ENCODE data around the gene RSPH6A. TPM values are rescaled to one million over a fixed set of nuclear protein-coding genes. Genes with fewer than 3 reads are reported as not detected.

Gene RSPH6A
- total RNA-seq, 1 experiment from 2014 or later: 0.55 TPM

- Histone ChIP-seq H3K18ac (ENCODE audit: insufficient read length, low read depth, low read length) (peak overlapping the region; percentile 84), H2AK5ac (ENCODE audit: insufficient read length, low read length) (no peak overlapping the region), H4K8ac (replicated peaks; ENCODE audit: insufficient read length, low read depth, low read length) (no peak overlapping the region), H3K9ac (ENCODE audit: extremely low read depth, insufficient read length, low read length) (peak overlapping the region; percentile 49), H4K91ac (ENCODE audit: insufficient read length, low read depth, low read length) (no peak overlapping the region), H4K5ac (ENCODE audit: insufficient read length, low read depth, low read length) (no peak overlapping the region), H2AFZ (ENCODE audit: low read length) (no peak overlapping the region), H3K4me2 (ENCODE audit: insufficient read depth, insufficient read length, low read length) (peak overlapping the region; percentile 12), H3K23me2 (ENCODE audit: insufficient read length, low read depth, low read length, poor library complexity, severe bottlenecking) (peaks cover 13% of the 10 kb centered on the region), H3T11ph (ENCODE audit: low read length) (no peak overlapping the region), H3K79me1 (ENCODE audit: insufficient read depth, low read depth, low read length, poor library complexity, severe bottlenecking) (no peaks in the 10 kb centered on the region), H2BK20ac (ENCODE audit: low read depth, low read length, poor library complexity, severe bottlenecking) (no peak overlapping the region), H2BK5ac (ENCODE audit: insufficient read length, low read length) (no peak overlapping the region), H3K56ac (ENCODE audit: insufficient read length, low read depth, low read length) (no peak overlapping the region), H3K4me1 (ENCODE audit: insufficient read depth, low read length) (0 out of 2 replicates have a peak, but pooled peaks cover 1% of the 10 kb centered on the region), H3K9me3 (ENCODE audit: control insufficient read depth, low read depth, low read length) (no peaks in the 10 kb centered on the region), H3K27me3 (ENCODE audit: insufficient read depth, low read length) (no peaks in the 10 kb centered on the region), H3K14ac (ENCODE audit: insufficient read depth, low read length) (peak overlapping the region; percentile 92), H4K20me1 (ENCODE audit: control insufficient read depth, insufficient read depth, insufficient read length) (no peaks in the 10 kb centered on the region), H3K79me2 (ENCODE audit: insufficient read depth, low read length) (no peaks in the 10 kb centered on the region), H3K27ac (ENCODE audit: insufficient read length, low read depth, low read length) (peak overlapping the region; percentile 43), H2BK12ac (ENCODE audit: insufficient read length, low read depth, low read length) (no peak overlapping the region), H2BK15ac (ENCODE audit: low read depth, low read length) (no peak overlapping the region), H2BK120ac (ENCODE audit: low read depth, low read length, poor library complexity, severe bottlenecking) (peak overlapping the region; percentile 56), H3K23ac (ENCODE audit: insufficient read length, low read depth, low read length) (no peak overlapping the region), H3K4ac (ENCODE audit: low read depth, low read length) (no peak overlapping the region; the same call in 1 of the 2 replicates)
- H3K27me3 Mint-ChIP-seq (ENCODE audit: low read depth): peaks cover 4% of the 10 kb centered on the region
- no peak for TF ChIP-seq CTCF (conservative IDR thresholded peaks at IDR 0.05)
- peak; percentile 94 for DNase-seq
- H3K36me3 Mint-ChIP-seq (ENCODE audit: insufficient read depth in 1 of 3, low read depth in 3 of 3): peaks cover 4 to 23% (median 21%) of the 10 kb centered on the region in 3 experiments; a peak in 6 of 7 replicates
- peak overlapping the region; percentile 95 to 97 (median 95) for H3K27ac Mint-ChIP-seq
- H3K4me3 Mint-ChIP-seq: peak overlapping the region; percentile 85 to 95
- peaks cover 24 to 35% of the 10 kb centered on the region in 2 experiments for H3K4me1 Mint-ChIP-seq
- H3K9me3 Mint-ChIP-seq: no peaks in the 10 kb centered on the region
- WGBS (ENCODE audit: extremely low coverage, insufficient read length, low lambda C conversion rate): no CpG with 5 or more reads among the region's 44 CpGs
These were observed 541 bp upstream of the RSPH6A start for GRCh38 chr19:45815481-45816216.

Measured in H9 (cell line).